GM10847 (cell line): ENCODE measurements around the gene PCDH19.

Experiments used
- POLR2A ChIP-seq: IDR thresholded peaks from 2 replicates; pipeline ENCODE4 v1.6.1; 2011; ENCODE audit not compliant: insufficient read length; ENCODE audit errors: extremely low read depth

PCDH19 gene

GRCh38 chrX:100409610-100410590, at the start of gene PCDH19:
Gene PCDH19 (minus strand): TSS chrX:100410273. CDS start chrX:100408597, 1,676 bp downstream.
- no peak for TF ChIP-seq POLR2A

- no peak for TF ChIP-seq POLR2A
These were observed 39.9 kb upstream of the PCDH19 start for GRCh38 chrX:100449696-100450608.

GRCh38 chrX:100447655-100448397, 37.8 kb upstream of the PCDH19 start:
- TF ChIP-seq POLR2A = no peak

- TF ChIP-seq POLR2A = no peak
These were observed 35.5 kb upstream of the PCDH19 start for GRCh38 chrX:100445593-100445992.

GRCh38 chrX:100440006-100440405, 29.9 kb upstream of the PCDH19 start:
- TF ChIP-seq POLR2A = no peak

- TF ChIP-seq POLR2A = no peak
These were observed 25.7 kb upstream of the PCDH19 start for GRCh38 chrX:100435726-100436125.

GRCh38 chrX:100424012-100424411, 13.9 kb upstream of the PCDH19 start:
- TF ChIP-seq POLR2A = no peak

- TF ChIP-seq POLR2A = no peak
These were observed 8.5 kb upstream of the PCDH19 start for GRCh38 chrX:100418556-100418955.

GRCh38 chrX:100417681-100418080, 7.6 kb upstream of the PCDH19 start:
- TF ChIP-seq POLR2A = no peak

- TF ChIP-seq POLR2A = no peak
These were observed 3.2 kb upstream of the PCDH19 start for GRCh38 chrX:100413229-100413628.

GRCh38 chrX:100411802-100412715, 2.0 kb upstream of the PCDH19 start:
- TF ChIP-seq POLR2A = no peak

GRCh38 chrX:100410901-100411801, 1.1 kb upstream of the PCDH19 start:
- no peak for TF ChIP-seq POLR2A
